CD14-positive monocyte (primary cell): ENCODE measurements around the gene SIRPA. TPM values are rescaled to one million over a fixed set of nuclear protein-coding genes. Genes with fewer than 3 reads are reported as not detected.
"Not testable (repeated sequence)": the region's sequence is repeated elsewhere in the genome, so short reads cannot be mapped to it uniquely, and the experiment has no call there.

Experiments used
- DNase-seq, 3 donors: peaks; one replicate each; pipeline ENCODE4 v3.0.0-alpha.2; 2011 to 2022
- H2AFZ ChIP-seq: 2 replicates; pipeline ENCODE4 v1.6.0; 2012; ENCODE audit warnings: mild to moderate bottlenecking, low read depth, low read length, inconsistent platforms; ENCODE audit not compliant: insufficient read depth, poor library complexity, severe bottlenecking
- H3K27ac ChIP-seq, 2 donors: 1 replicate in 1 of 2; 2 replicates in 1 of 2; pipeline ENCODE4 v1.5.1; 2012 to 2013; ENCODE audit warnings: low read length in 2 of 2, control low read depth in 1 of 2, inconsistent platforms in 1 of 2, low read depth in 1 of 2, mild to moderate bottlenecking in 1 of 2
- H3K27me3 ChIP-seq, 2 donors: one replicate each; pipeline versions ENCODE4 v1.6.0 to v1.6.1; 2011 to 2013; ENCODE audit warnings: low read length in 2 of 2; ENCODE audit not compliant: control insufficient read depth in 2 of 2, insufficient read depth in 2 of 2
- H3K36me3 ChIP-seq, 2 donors: replicated peaks in 1 of 2; 1 replicate in 1 of 2; 2 replicates in 1 of 2; pipeline versions ENCODE4 v1.5.1 to v1.6.1; 2012 to 2013; ENCODE audit warnings: low read length in 2 of 2, control low read depth in 1 of 2, inconsistent platforms in 1 of 2, mild to moderate bottlenecking in 1 of 2; ENCODE audit not compliant: insufficient read depth in 2 of 2, control insufficient read depth in 1 of 2
- H3K4me1 ChIP-seq, 2 donors: 1 replicate in 1 of 2; 2 replicates in 1 of 2; pipeline versions ENCODE4 v1.5.1 to v1.6.1; 2012 to 2013; ENCODE audit warnings: low read length in 2 of 2, control low read depth in 1 of 2, inconsistent platforms in 1 of 2, mild to moderate bottlenecking in 1 of 2, moderate library complexity in 1 of 2; ENCODE audit not compliant: insufficient read depth in 2 of 2, control insufficient read depth in 1 of 2
- H3K4me2 ChIP-seq: replicated peaks from 2 replicates; pipeline ENCODE3; 2012; ENCODE audit warnings: low read length, moderate library complexity, mild to moderate bottlenecking; ENCODE audit not compliant: poor library complexity, severe bottlenecking; ENCODE audit errors: extremely low read depth
- H3K4me3 ChIP-seq, 3 experiments: fragments of 200-600 bp in 1 of 3; sonication (generic) in 1 of 3; replicated peaks in 1 of 3; 1 replicate in 2 of 3; 2 replicates in 1 of 3; pipeline ENCODE4 v1.5.1; 2011 to 2013; ENCODE audit warnings: low read length in 3 of 3, mild to moderate bottlenecking in 3 of 3, control low read depth in 2 of 3, low read depth in 2 of 3, inconsistent platforms in 1 of 3, moderate library complexity in 1 of 3
- H3K79me2 ChIP-seq: 2 replicates; pipeline ENCODE4 v1.6.0; 2012; ENCODE audit warnings: mild to moderate bottlenecking, control low read depth, inconsistent platforms, low read length, moderate library complexity; ENCODE audit not compliant: insufficient read depth
- H3K9ac ChIP-seq: 2 replicates; pipeline ENCODE4 v1.6.0; 2017; ENCODE audit warnings: low read length, mild to moderate bottlenecking; ENCODE audit not compliant: insufficient read depth, poor library complexity, severe bottlenecking
- H3K9me3 ChIP-seq, 2 donors: replicated peaks in 1 of 2; 1 replicate in 1 of 2; 2 replicates in 1 of 2; pipeline versions ENCODE4 v1.5.1 to v1.6.1; 2012 to 2013; ENCODE audit warnings: low read length in 2 of 2, control low read depth in 1 of 2; ENCODE audit not compliant: control insufficient read depth in 1 of 2, insufficient read depth in 1 of 2
- H4K20me1 ChIP-seq: 2 replicates; pipeline ENCODE4 v1.6.0; 2012; ENCODE audit warnings: mild to moderate bottlenecking, low read length, control low read depth, moderate library complexity; ENCODE audit not compliant: insufficient read depth
- H3K27ac Mint-ChIP-seq, 7 donors: one replicate each; pipeline ENCODE4 v1.8.0; 2020; ENCODE audit warnings: mild to moderate bottlenecking in 7 of 7, mixed read lengths in 7 of 7, moderate library complexity in 6 of 7, inconsistent platforms in 2 of 7
- H3K27me3 Mint-ChIP-seq, 3 donors: one replicate each; pipeline ENCODE4 v1.8.0; 2021 to 2022; ENCODE audit warnings: low read depth in 3 of 3, mild to moderate bottlenecking in 3 of 3, mixed read lengths in 3 of 3, moderate library complexity in 3 of 3, inconsistent platforms in 1 of 3
- H3K36me3 Mint-ChIP-seq, 2 donors: one replicate each; pipeline ENCODE4 v1.8.0; 2020; ENCODE audit warnings: mixed read lengths in 2 of 2, inconsistent platforms in 1 of 2, mild to moderate bottlenecking in 1 of 2
- H3K4me1 Mint-ChIP-seq: one replicate; pipeline ENCODE4 v1.8.0; 2020; ENCODE audit warnings: mild to moderate bottlenecking, mixed read lengths
- H3K4me3 Mint-ChIP-seq, 2 donors: one replicate each; pipeline ENCODE4 v1.8.0; 2020; ENCODE audit warnings: mild to moderate bottlenecking in 2 of 2, mixed read lengths in 2 of 2, moderate library complexity in 1 of 2
- H3K9me3 Mint-ChIP-seq, 7 donors: one replicate each; pipeline ENCODE4 v1.8.0; 2020 to 2022; ENCODE audit warnings: mixed read lengths in 7 of 7, mild to moderate bottlenecking in 6 of 7, moderate library complexity in 6 of 7, inconsistent platforms in 2 of 7
- CTCF ChIP-seq: fragments of 200-600 bp; IDR thresholded peaks from one replicate; pipeline ENCODE4 v1.8.0; 2022; ENCODE audit warnings: antibody characterized with exemption, mild to moderate bottlenecking
- WGBS: methylation state at CpG from one replicate; pipeline ENCODE4 v1.1.5; 2013; ENCODE audit warnings: missing lambda C conversion rate; ENCODE audit not compliant: insufficient coverage; 5-methylcytosine and 5-hydroxymethylcytosine counted together
- intact Hi-C, 2 donors: fragments of 100-400 bp; cut with micrococcal nuclease; formaldehyde crosslinking; loops; one replicate each; pipeline versions ENCODE4 v1.15.0 to v1.15.1; 2023
- polyA plus RNA-seq, 3 donors: library from polyadenylated mRNA; depleted of rRNA in 1 of 3; unstranded in 2 of 3; stranded (reverse) in 1 of 3; fragments of 300-500 nt in 2 of 3; fragments of >200 nt in 1 of 3; fragmentation: Illumina TruSeq in 2 of 3; gene quantifications; 1 replicate in 2 of 3; 2 replicates in 1 of 3; pipeline ENCODE4 v1.2.3, GENCODE V29; 2012 to 2021

The SIRPA gene
- polyA plus RNA-seq, 3 donors, result 28.4 to 126 (median 58.3) TPM

DNA sequence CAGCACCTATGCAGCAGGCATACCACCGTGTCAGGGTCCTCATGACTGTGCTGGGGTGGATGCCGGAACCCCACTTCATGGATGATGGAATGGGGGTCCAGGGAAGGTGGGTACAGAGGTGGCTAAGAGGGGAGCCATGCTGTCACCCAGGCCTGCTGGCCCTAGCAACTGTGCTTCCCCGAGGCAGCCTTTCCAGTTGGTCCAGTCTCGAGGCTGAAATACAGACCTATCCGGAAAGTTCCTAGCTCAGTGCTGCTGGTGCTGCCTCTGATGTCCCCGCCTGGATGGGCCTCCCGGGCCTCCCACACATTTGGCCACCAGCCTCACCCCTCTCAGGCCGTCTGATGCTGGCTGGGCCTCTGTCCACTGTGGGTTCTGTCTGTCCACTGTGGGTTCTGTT is 17.4 kb downstream of the SIRPA start:
- TF ChIP-seq CTCF, result no peak

DNA sequence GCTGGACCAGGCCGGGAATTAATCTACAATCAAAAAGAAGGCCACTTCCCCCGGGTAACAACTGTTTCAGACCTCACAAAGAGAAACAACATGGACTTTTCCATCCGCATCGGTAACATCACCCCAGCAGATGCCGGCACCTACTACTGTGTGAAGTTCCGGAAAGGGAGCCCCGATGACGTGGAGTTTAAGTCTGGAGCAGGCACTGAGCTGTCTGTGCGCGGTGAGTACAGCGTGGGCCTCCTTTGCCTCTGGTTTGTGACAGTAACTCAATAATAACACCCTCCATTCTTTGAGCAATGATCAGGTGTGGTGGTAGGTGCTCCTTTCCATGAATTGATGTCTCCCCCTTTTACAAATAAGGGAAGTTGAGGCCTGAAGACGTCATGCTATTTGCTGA is 20.0 kb downstream of the SIRPA start:
- H3K36me3 ChIP-seq, result peaks cover 93 to 100% of the 10 kb centered on the region in 2 donors
- H3K27ac Mint-ChIP-seq, DNase-seq, intact Hi-C loops, H3K4me3 Mint-ChIP-seq, H3K27me3 ChIP-seq, H3K9ac ChIP-seq, H3K4me1 ChIP-seq, H3K4me2 ChIP-seq, H3K4me3 ChIP-seq, H2AFZ ChIP-seq, H3K9me3 Mint-ChIP-seq, H3K27me3 Mint-ChIP-seq, H3K9me3 ChIP-seq: not testable (repeated sequence)
- WGBS, result no CpG with 5 or more reads among the region's 12 CpGs
- H3K27ac ChIP-seq, result peak overlapping the region in 1 of 2 donors; percentile 42
- peaks cover 88 to 94% of the 10 kb centered on the region in 2 donors for H3K36me3 Mint-ChIP-seq
- peaks cover 16% of the 10 kb centered on the region for H3K4me1 Mint-ChIP-seq
- peaks cover 100% of the 10 kb centered on the region for H4K20me1 ChIP-seq
- H3K79me2 ChIP-seq, result peaks cover 100% of the 10 kb centered on the region

More for the DNA sequence above, 17.4 kb downstream of the SIRPA start:
- Mint-ChIP-seq H3K9me3 (no peaks in the 10 kb centered on the region), H3K27me3 (peaks cover 0 to 3% (median 2%) of the 10 kb centered on the region in 3 donors), H3K27ac (peak overlapping the region in 5 of 7 donors; percentile 42 to 73 (median 52)), H3K4me3 (no peak overlapping the region), H3K36me3 (peaks cover 85 to 87% of the 10 kb centered on the region in 2 donors), H3K4me1 (peaks cover 19% of the 10 kb centered on the region)
- no peak overlapping the region for H3K4me2 ChIP-seq
- peaks cover 100% of the 10 kb centered on the region for H4K20me1 ChIP-seq
- WGBS, result 100% methylated on average over 6 of the region's 8 CpGs
- H2AFZ ChIP-seq, result no peak overlapping the region
- H3K4me3 ChIP-seq, result no peak overlapping the region
- H3K36me3 ChIP-seq, result peaks cover 89 to 100% of the 10 kb centered on the region in 2 donors
- no peaks in the 10 kb centered on the region for H3K27me3 ChIP-seq
- H3K4me1 ChIP-seq, result no peaks in the 10 kb centered on the region
- H3K79me2 ChIP-seq, result peaks cover 100% of the 10 kb centered on the region
- no peaks in the 10 kb centered on the region for H3K9me3 ChIP-seq
- H3K27ac ChIP-seq, result peak overlapping the region in 1 of 2 donors; percentile 58
- intact Hi-C loops, result no loop called here
- no peak for DNase-seq
- H3K9ac ChIP-seq, result no peak overlapping the region
